HG03025 (cell line): ENCODE results near the gene LAIR2.
A peak's percentile ranks its signal among the peaks of the same experiment; 100 is the strongest.

Experiments used
- ATAC-seq: cut with Tn5 transposase; IDR thresholded peaks from one replicate; pipeline ENCODE4 v1.9.1; 2021; ENCODE audit warnings: mild to moderate bottlenecking, moderate library complexity; ENCODE audit not compliant: unreplicated experiment, low FRiP score

Gene LAIR2, protein sequence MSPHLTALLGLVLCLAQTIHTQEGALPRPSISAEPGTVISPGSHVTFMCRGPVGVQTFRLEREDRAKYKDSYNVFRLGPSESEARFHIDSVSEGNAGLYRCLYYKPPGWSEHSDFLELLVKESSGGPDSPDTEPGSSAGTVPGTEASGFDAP

DNA sequence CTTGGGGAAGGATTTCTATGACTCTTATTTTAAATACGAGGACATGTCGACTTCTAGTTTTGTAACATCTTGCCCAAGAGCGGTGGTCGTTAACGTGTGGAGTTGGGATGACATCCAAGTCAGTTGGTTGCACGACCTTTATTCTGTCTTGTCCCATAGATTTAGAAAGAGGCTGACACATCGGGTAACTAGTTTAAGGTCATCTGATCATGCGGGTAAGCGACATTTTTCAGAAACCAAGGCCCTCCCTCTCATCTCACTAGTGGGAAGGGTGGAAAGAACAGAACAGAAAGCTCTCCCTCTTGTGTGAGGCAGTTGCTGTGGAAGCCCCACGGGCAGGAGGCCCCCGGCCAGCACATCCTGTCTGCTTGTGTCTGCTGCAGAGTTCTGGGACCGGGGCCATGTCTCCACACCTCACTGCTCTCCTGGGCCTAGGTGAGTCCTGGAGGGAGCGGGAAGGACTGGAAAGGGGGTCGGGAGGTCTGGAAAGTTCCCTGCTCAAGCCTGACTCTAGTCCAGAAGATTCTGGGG is at the start of gene LAIR2:
TSS of gene LAIR2 (plus strand) at position 314 of the 531 bp plus-strand sequence. CDS start at position 402, 88 bp downstream.
- no peak for ATAC-seq

DNA sequence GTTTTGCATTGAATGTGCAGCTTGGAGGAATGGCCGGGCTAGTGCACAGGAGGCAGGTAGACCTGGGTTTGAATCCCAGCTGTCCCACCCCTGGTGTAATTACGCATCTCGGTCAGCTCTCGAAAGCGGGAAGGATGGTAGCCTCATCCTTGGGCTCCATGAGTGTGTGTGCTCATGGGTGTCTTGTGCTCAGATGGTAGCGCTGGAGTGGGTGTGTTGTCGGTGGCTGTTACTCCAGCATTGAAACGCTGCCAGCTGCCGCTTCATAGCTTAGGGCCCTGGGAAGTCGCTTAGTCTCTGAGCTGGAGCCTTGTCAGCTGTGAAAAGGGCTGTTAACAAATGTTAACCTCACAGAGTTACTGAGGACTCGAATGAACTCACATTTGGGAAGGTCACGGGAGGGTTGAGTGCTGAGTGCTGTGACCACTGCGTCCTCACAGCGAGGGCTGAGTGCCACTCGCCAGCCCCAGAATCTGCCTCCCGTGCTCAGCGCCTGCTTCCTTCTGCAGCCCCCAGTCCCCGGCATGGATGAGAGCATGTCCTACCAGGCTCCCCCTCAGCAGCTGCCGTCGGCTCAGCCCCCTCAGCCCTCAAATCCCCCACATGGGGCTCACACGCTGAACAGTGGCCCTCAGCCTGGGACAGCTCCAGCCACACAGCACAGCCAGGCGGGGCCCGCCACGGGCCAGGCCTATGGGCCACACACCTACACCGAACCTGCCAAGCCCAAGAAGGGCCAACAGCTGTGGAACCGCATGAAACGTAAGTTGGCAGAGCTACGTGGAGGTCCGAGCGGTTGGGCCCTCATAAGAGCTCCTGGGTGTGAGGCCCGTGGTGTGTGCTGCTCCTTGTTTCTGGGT is 48.5 kb upstream of the LAIR2 start:
- ATAC-seq = no peak

DNA sequence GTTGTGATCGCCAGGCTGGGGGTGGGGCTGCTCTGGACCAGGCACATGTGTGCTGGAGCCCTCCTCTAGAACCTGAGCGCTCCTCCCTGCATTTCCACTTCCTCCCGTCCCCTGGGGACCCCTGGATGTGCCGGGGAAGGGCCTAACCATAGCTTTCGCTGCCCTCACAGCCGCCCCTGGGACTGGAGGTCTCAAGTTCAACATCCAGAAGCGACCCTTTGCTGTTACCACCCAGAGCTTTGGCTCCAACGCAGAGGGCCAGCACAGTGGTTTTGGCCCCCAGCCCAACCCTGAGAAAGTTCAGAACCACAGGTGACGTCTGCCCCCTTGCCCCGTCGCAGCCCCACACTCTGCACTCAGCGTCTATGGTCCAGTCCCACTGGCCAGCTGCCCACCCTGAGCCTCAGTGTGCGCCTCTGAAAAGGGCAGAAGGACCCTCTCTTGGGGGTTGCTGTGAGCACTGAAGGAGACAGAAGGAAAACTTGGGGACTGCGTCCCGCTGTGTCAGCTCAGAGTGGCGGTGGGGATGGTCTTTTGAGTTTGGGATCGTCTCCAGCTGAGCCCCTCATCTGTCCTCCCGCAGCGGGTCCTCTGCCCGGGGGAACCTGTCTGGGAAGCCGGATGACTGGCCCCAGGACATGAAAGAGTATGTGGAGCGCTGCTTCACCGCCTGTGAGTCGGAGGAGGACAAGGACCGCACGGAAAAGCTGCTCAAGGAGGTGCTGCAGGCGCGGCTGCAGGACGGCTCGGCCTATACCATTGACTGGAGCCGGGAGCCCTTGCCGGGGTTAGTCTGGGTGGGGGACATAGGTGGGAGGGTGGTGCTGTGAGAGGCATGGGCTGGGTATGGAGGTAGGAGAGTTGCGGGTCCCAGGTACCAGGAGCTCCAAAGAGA is 47.6 kb upstream of the LAIR2 start:
- no peak for ATAC-seq

DNA sequence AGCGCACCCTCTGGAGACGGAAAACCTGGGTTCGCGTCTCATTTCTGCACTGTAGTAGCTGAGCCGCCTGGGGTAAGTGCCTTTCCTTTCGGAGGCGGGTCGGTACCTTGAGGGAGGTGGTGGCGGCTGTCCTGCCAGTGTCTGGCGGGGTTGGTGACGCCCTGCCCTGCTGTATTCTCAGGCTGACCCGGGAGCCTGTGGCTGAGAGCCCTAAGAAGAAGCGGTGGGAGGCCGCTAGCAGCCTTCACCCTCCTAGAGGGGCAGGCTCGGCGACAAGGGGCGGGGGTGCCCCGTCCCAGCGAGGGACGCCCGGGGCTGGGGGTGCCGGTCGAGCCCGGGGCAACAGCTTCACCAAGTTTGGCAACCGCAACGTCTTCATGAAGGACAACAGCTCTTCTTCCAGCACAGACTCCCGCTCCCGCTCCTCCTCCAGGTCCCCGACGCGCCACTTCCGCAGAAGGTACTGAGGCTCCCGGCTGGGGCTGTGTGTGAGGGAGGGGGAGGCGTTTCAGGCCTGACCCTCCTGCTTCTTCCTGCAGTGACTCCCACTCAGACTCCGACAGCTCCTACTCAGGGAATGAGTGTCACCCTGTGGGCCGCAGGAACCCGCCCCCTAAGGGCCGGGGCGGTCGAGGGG is 46.7 kb upstream of the LAIR2 start:
- ATAC-seq = no peak

DNA sequence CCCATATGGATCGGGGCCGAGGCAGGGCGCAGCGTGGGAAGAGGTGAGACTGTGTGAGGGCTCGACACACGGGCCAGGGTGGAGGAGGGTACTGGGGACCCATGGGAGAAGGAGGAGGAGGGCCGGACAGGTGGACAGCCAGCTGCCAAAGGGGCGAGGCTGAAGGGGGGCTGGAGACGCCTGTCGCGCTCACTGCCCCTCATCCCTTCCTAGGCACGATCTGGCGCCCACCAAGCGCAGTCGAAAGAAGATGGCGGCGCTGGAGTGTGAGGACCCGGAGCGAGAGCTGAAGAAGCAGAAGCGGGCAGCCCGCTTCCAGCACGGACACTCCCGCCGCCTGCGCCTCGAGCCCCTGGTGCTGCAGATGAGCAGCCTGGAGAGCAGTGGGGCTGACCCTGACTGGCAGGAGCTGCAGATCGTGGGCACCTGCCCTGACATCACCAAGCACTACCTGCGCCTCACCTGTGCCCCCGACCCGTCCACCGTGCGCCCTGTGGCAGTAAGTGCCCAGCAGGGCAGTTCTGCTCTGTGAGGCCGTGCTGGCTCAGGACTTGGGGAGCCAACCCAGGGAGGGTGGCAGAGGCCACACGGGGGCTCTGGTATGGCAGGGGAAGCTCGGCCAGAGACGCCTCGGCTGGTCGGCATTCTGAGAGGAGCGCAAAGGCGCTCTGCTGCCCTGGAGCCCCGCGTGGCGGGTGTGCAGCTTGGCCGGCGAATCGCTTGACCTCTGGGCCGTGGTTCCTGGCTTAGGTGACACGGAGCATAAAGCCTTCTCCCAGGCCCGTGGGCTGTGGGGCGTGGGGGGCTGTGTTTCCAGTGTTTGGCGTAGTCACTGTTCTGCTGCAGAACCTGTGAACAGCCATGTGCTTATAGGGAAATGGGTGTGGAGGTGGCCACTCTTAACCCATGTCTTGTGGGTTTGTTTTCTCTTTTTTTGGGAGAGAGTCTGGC is 45.9 kb upstream of the LAIR2 start:
- ATAC-seq = no peak

DNA sequence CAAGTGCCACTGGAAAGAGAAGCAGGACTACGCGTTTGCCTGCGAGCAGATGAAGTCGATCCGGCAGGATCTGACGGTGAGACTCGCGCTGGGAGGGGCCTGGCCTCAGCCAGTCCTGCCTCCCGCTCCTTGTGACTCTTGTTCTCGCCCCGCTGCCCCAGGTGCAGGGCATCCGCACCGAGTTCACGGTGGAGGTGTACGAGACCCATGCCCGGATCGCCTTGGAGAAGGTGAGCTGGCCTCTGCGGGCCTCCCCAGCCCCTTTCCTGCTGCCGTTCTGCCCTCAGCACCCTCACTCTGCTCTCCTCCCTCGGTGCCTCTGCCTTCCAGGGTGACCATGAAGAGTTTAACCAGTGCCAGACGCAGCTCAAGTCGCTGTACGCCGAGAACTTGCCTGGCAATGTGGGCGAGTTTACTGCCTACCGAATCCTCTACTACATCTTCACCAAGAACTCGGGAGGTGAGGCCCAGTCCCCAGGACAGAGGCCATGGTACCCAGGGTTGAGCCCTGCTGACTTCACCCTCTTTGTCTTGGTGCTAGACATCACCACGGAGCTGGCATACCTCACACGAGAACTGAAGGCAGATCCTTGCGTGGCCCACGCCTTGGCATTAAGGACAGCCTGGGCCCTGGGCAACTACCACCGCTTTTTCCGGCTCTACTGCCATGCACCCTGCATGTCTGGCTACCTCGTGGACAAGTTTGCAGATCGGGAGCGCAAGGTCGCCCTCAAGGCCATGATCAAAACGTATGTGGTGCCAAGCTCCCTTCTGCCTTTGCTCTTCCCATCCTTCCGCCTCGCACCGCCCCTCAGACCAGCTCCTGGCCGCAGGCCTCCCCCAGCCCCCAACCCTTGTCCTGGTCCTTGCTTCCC is 44.6 kb upstream of the LAIR2 start:
- ATAC-seq = no peak

DNA sequence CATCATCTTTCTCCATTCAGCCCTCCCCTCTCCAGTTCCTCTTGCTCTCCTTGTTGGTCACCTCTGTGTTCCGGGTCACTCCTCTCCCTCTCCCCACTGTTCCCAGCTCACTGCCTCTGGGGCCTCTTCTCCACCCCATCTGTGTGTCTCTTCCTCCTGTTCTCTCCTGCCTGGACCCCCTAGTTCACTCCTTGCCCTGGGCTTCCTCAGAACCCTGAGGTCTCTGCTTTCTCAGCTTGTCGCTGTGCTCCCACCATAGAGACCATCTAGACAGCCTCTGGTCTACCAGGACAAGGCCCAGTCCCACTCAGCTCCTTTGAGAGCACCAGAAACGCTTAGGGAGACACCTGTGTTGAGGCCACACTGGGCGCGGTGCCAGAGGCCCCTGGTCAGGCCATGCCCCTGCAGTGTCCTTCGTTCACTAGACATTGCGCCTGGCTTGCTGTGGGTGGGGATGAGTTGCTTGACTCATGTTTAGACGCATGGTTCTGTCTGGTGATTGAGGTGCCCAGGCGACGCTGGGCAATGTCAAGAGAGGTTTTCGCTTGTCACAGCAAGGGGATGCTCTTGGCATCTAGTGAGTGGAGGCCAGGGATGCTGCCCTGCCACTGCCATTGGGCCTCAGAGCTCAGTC is 43.9 kb upstream of the LAIR2 start:
- no peak for ATAC-seq

DNA sequence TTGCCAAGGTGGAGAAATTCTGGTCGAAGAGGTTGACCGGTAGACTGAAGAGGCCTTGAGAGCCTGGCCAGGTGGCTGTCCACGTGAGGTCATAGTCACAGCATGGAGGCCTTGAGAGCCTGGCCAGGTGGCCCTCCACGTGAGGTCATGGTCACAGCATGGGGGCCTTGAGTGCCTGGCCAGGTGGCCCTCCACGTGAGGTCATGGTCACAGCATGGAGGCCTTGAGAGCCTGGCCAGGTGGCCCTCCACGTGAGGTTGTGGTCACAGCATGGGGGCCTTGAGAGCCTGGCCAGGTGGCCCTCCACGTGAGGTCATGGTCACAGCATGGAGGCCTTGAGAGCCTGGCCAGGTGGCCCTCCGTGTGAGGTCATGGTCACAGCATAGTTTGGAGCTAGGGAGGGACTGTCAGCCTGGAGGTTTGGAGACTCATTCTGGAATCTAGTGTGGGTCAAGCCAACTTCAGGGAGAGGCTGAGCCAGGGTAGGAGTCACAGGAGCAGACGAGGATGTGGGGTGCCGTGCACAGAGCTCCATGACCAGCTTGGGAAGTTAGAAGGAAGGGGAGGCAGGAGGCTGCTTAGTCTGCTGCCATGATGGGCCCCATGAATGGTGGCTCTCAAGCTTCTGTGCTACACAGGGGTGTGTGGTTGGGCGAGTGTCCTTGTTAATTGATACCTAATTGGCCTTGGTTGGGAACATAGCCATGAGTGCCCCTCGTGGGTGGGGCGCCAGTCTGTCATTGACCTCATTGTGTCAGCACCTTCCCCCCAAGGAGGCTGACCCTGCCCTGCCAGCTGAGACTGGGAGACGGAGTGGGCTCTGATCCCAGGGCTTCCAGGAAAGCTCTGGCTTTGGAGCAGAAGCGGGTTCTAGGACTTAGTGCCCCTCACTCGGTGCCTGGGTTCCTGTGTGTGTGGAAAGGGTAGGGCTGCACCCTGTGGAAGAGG is 43.1 kb upstream of the LAIR2 start:
- no peak for ATAC-seq

DNA sequence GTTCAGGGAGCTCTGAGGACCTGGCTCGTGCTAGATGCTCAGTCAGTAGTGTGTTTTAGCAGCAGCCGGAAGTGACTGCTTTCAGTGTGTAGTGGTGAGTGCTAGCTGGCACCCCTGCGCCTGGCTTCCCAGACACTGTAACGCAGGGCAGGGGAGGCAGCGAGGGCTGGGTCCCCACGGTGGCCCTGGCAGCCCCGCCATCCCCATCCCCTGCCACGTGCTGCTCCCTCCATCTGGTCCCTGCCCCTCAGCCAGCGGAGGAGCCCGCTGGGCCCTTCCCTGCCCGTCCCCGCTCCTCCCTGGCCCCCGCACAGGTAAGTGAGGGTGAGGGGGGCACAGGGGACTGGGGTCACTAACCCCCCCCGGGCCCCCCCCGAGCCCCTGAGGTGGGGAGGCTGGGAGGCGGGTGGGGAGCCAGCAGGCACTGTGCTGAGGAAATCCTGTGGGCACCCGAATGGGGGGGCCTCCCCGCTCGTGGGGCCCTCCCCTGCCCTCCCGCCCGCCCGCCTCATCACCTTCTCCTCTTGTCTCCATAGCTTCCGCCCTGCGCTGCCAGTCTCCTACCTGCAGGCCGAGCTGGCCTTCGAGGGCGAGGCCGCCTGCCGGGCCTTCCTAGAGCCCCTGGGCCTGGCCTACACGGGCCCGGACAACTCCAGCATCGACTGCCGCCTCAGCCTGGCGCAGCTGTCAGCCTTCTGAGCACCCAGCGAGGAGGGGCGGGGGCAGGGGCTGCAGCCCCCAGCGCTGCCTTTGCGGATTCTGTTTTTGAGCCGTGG is 42.2 kb upstream of the LAIR2 start:
- no peak for ATAC-seq

DNA sequence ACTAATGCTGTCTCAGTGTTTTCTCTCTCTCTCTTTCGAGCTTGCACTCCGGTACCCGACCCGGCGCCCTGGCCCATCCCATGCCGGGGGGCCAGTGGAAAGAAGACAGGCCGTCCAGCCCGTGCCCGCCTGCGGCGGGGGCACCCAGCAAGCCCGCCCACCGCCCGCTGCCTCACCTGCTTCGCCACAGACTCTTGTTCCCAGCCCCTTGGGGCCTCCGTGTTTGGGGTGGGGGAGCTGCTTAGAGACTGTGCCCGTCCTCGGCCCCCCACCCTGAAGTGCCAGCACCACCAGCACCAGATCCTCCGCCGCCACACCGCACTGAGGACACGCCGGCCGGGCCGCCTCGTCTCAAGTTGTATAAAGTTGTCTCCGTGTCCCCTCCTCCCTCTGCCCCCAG is 41.4 kb upstream of the LAIR2 start:
- no peak for ATAC-seq

DNA sequence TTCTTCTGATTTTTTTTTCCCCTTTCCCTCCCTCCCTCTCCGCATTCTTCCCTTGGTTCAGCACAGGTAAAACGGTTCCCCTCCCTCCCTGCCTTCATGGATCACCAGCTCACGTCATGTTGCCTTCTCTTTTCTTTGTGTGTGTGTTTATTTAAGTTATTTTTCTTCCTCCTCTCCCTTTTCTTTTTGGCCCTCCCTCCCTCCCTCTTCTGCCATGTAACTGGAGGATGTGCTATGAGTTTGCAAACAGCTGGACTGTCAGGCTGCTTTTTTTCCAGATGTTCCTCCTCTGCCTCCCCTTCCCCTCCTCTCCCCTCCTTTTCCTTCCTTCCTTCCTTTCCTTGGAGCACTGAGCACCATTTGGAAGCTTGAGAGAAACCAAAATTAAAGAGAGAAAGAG is 41.0 kb upstream of the LAIR2 start:
- ATAC-seq = no peak

DNA sequence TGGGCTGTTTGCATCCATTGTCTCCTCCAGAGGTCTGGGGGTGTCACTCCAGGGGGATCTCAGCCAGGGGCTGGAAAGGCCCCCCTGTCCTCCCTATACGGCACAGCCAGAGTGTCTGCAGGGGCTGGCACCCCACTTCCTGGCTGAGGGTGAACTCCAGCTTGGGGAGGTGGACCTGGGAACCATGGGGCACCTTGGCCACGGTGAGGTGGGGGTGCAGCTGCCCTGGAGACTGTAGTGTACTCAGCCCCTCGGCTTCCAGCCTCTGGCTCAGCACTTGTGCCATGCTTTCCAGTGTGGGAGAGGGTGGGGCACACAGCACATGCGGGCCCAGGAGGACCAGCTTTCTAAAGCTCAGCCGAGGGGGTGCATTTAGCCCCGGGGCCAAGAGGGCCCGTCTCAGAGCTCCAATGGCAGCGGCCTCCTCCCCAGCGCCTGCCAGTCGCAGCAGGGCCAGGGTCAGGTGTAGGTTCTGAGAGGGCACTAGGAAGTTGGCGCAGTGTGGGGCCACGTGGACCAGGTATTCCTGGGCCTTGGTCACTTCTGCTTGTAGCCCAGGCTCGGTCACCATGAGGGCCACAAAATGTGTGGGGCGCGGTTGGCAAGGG is 40.5 kb upstream of the LAIR2 start:
- ATAC-seq = no peak

DNA sequence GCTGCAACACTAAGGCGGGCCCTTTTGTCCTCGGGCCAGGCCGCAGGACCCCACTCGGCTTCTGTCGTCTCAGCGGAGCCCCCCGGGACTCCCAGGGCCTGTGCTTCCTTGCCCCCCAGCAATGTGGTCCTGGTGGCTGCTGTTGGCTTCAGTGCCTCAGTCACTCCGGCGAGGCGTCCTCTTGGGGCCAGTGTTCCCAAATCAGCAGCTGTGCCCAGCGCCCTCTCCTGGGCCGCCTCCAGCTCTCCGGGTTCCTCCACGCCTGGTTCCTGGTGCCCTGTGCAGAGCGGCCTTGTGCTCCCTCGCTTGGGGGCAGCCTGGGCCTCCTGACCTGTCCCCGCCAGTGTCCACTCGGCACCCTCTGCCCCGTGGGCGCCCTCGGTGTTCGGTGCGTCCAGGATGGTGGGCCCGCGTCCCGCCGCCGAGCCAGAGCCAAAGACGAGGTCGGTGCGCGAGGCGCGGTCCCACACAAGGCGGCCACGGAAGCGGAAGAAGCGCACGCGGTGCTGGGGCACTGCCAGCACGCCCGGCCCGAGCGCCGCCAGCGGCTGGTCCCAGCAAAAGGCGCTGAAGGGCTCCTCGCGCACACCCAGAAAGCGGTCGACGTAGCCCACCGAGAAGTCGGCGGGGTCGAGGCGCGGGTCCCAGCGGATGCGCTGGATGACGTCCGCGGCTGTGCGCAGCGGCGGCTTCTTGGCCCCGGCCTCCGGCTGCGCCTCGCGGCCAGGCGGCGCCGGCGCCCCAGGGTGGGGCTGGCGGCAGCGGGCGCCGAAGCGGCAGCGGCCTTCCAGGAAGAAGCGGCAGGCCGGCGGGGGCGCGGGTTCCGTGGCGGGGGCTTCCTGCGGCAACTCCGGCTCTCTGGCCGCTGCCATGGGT is 39.7 kb upstream of the LAIR2 start:
- ATAC-seq = peak; percentile 12

DNA sequence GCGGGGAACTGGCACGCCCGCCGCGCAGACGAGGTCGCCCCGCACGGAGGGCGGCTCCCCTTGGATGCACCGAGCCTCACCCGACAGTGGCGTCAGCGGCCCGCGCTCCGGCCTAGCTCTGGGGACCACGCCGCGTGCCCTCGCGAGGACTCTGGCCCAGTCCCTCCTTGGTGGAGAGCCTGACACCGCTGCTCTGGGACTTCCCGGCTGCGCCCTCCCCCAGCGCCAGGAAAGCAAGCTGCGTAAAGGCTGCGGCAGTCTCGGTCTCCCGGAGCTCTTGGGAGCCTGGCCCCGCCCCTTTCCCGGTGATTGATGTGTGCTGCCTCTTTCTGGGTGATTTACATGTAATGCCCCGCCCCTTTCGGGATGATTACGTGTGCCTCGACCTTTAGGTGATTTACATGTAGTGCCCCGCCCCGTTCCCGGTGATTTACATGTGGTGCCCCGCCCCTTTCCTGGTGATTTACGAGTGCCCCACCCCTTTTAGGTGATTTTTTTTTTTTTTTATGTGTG is 39.0 kb upstream of the LAIR2 start, which contains the start of gene LENG9:
TSS of gene LENG9 (minus strand) at position 248 of the 513 bp plus-strand sequence. CDS start 252 bp downstream, outside the sequence.
- ATAC-seq = peak; percentile 48
